IMR-90 (cell line): ENCODE measurements around the gene METTL4.

Experiments
- CEBPB ChIP-seq: IDR thresholded peaks from 2 replicates; pipeline ENCODE4 v1.6.1; 2012; ENCODE audit warnings: low read depth, low read length, improper control_type of control experiment
- CTCF ChIP-seq: conservative IDR thresholded peaks from 2 replicates; pipeline ENCODE4 v1.5.1; 2012; ENCODE audit warnings: mild to moderate bottlenecking, low read depth, low read length, improper control_type of control experiment
- ELK1 ChIP-seq: fragments of 150-350 bp; IDR thresholded peaks from 2 replicates; pipeline ENCODE4 v1.6.1; 2016; ENCODE audit warnings: low read depth, mild to moderate bottlenecking, low read length, moderate library complexity, borderline replicate concordance
- MXI1 ChIP-seq: IDR thresholded peaks from 2 replicates; pipeline ENCODE4 v1.6.1; 2012; ENCODE audit warnings: low read depth, mild to moderate bottlenecking, low read length, moderate library complexity, borderline replicate concordance
- POLR2A ChIP-seq: IDR thresholded peaks from 2 replicates; pipeline ENCODE4 v1.6.1; 2012; ENCODE audit warnings: mild to moderate bottlenecking, low read depth, low read length
- RCOR1 ChIP-seq: IDR thresholded peaks from 2 replicates; pipeline ENCODE4 v1.6.1; 2012; ENCODE audit warnings: mild to moderate bottlenecking, low read length, improper control_type of control experiment; ENCODE audit not compliant: insufficient replicate concordance
- USF2 ChIP-seq: fragments of 150-350 bp; IDR thresholded peaks from 2 replicates; pipeline ENCODE4 v1.6.1; 2017; ENCODE audit warnings: mild to moderate bottlenecking, antibody characterized with exemption, low read length, low read depth

- TF ChIP-seq POLR2A = no peak
- TF ChIP-seq USF2 = no peak
- no peak for TF ChIP-seq CTCF
- no peak for TF ChIP-seq RCOR1
- no peak for TF ChIP-seq CEBPB
- TF ChIP-seq ELK1 = no peak
- TF ChIP-seq MXI1 = no peak
Observed at GRCh38 chr18:2559249-2559648, 12.1 kb downstream of the METTL4 start.
